ENCODE measurements around the gene RAET1L. TPM values are rescaled to one million over a fixed set of nuclear protein-coding genes. Genes with fewer than 3 reads are reported as not detected.
"Not testable (repeated sequence)": the region's sequence is repeated elsewhere in the genome, so short reads cannot be mapped to it uniquely, and the experiment has no call there.

RAET1L gene
- polyA plus RNA-seq (2013, experiment 1 of 2): not detected
- not detected for polyA plus RNA-seq (2013, experiment 2 of 2)

- Histone ChIP-seq H3K9ac (ENCODE audit: low read depth, low read length, poor library complexity) (no peak within 1 kb of the TSS), H3K27me3 (ENCODE audit: control insufficient read depth in 3 of 3, insufficient read depth in 3 of 3, low read depth in 1 of 3, low read length in 3 of 3) (peaks cover 0 to 49% (median 9%) of the 10 kb centered on the region in 3 experiments), H3K27ac (replicated peaks; ENCODE audit: low read length) (no peak within 1 kb of the TSS), H3K14ac (ENCODE audit: low read length) (no peak within 1 kb of the TSS), H2BK120ac (ENCODE audit: low read depth, low read length) (no peak within 1 kb of the TSS), H2BK15ac (ENCODE audit: low read length) (no peak within 1 kb of the TSS), H3K23ac (ENCODE audit: low read depth, low read length, poor library complexity) (peak within 1 kb of the TSS; percentile 52), H2AK5ac (ENCODE audit: low read depth, low read length) (peak within 1 kb of the TSS; percentile 37), H3K4me2 (ENCODE audit: insufficient read depth, low read length, poor library complexity, severe bottlenecking) (no peak within 1 kb of the TSS), H3K18ac (ENCODE audit: low read length) (peak within 1 kb of the TSS; percentile 64), H3K4ac (ENCODE audit: low read length) (no peak within 1 kb of the TSS), H3K4me1 (ENCODE audit: control insufficient read depth in 2 of 2, insufficient read depth in 1 of 2, low read depth in 1 of 2, low read length in 2 of 2) (no peaks in the 10 kb centered on the region), H4K8ac (ENCODE audit: low read depth, low read length) (no peak within 1 kb of the TSS), H3K9me3 (replicated peaks in 1 of 2; ENCODE audit: control insufficient read depth in 2 of 2, insufficient read depth in 1 of 2, low read depth in 1 of 2, low read length in 2 of 2) (no peaks in the 10 kb centered on the region), H4K91ac (ENCODE audit: low read depth, low read length, poor library complexity) (no peak within 1 kb of the TSS), H3K36me3 (replicated peaks in 1 of 2; ENCODE audit: control insufficient read depth in 2 of 2, insufficient read depth in 2 of 2, low read length in 2 of 2) (no peaks in the 10 kb centered on the region), H3K4me3 (ENCODE audit: low read length in 2 of 2) (no peak within 1 kb of the TSS), H2BK5ac (ENCODE audit: low read length) (peak within 1 kb of the TSS; percentile 22), H2BK12ac (ENCODE audit: low read length) (no peak within 1 kb of the TSS), H2AFZ (ENCODE audit: low read length) (no peak within 1 kb of the TSS), H3K79me1 (ENCODE audit: low read depth, low read length) (no peaks in the 10 kb centered on the region)
- no peak for DNase-seq (ENCODE audit: low spot score)
- no CpG with 5 or more reads among the region's 36 CpGs for WGBS, 2 donors (ENCODE audit: extremely low coverage in 2 of 2, insufficient read length in 2 of 2, insufficient replicate concordance in 1 of 2)
Observed at GRCh38 chr6:150025201-150025917, at the start of gene RAET1L. RAET1L (minus strand) TSS chr6:150025532; CDS start chr6:150025471, 61 bp downstream.

- Histone ChIP-seq H3K27ac (replicated peaks; ENCODE audit: low read length) (no peak overlapping the region), H4K91ac (ENCODE audit: low read depth, low read length, poor library complexity) (no peak overlapping the region), H2AFZ (ENCODE audit: low read length) (no peak overlapping the region), H3K79me1 (ENCODE audit: low read depth, low read length) (no peaks in the 10 kb centered on the region), H3K4me2 (ENCODE audit: insufficient read depth, low read length, poor library complexity, severe bottlenecking) (no peak overlapping the region), H3K18ac (ENCODE audit: low read length) (no peak overlapping the region), H2BK15ac (ENCODE audit: low read length) (no peak overlapping the region), H4K8ac (ENCODE audit: low read depth, low read length) (no peak overlapping the region), H3K4ac (ENCODE audit: low read length) (no peak overlapping the region), H3K36me3 (replicated peaks in 1 of 2; ENCODE audit: control insufficient read depth in 2 of 2, insufficient read depth in 2 of 2, low read length in 2 of 2) (no peaks in the 10 kb centered on the region), H2BK5ac (ENCODE audit: low read length) (no peak overlapping the region), H2BK120ac (ENCODE audit: low read depth, low read length) (no peak overlapping the region), H2BK12ac (ENCODE audit: low read length) (no peak overlapping the region), H3K9ac (ENCODE audit: low read depth, low read length, poor library complexity) (no peak overlapping the region), H3K9me3 (replicated peaks in 1 of 2; ENCODE audit: control insufficient read depth in 2 of 2, insufficient read depth in 1 of 2, low read depth in 1 of 2, low read length in 2 of 2) (no peaks in the 10 kb centered on the region), H3K4me3 (ENCODE audit: low read length in 2 of 2) (no peak overlapping the region), H3K14ac (ENCODE audit: low read length) (no peak overlapping the region), H3K23ac (ENCODE audit: low read depth, low read length, poor library complexity) (no peak overlapping the region), H2AK5ac (ENCODE audit: low read depth, low read length) (no peak overlapping the region), H3K4me1 (ENCODE audit: control insufficient read depth in 2 of 2, insufficient read depth in 1 of 2, low read depth in 1 of 2, low read length in 2 of 2) (peaks cover 4 to 22% of the 10 kb centered on the region in 2 donors), H3K27me3 (ENCODE audit: control insufficient read depth in 3 of 3, insufficient read depth in 3 of 3, low read depth in 1 of 3, low read length in 3 of 3) (no peaks in the 10 kb centered on the region)
- WGBS, 2 donors (ENCODE audit: extremely low coverage in 2 of 2, insufficient read length in 2 of 2, insufficient replicate concordance in 1 of 2): no CpG with 5 or more reads among the region's 2 CpGs
- no peak for DNase-seq (ENCODE audit: low spot score)
Observed at GRCh38 chr6:150075034-150075421, 49.7 kb upstream of the RAET1L start.

GRCh38 chr6:150074396-150075033 is 49.2 kb upstream of the RAET1L start:
- H2BK5ac ChIP-seq (ENCODE audit: low read length); H2AFZ ChIP-seq (ENCODE audit: low read length); H3K9ac ChIP-seq (ENCODE audit: low read depth, low read length, poor library complexity); DNase-seq (ENCODE audit: low spot score); H2BK120ac ChIP-seq (ENCODE audit: low read depth, low read length); H3K23ac ChIP-seq (ENCODE audit: low read depth, low read length, poor library complexity); H3K14ac ChIP-seq (ENCODE audit: low read length); H3K4me2 ChIP-seq (ENCODE audit: insufficient read depth, low read length, poor library complexity, severe bottlenecking); H3K36me3 ChIP-seq (replicated peaks in 1 of 2; ENCODE audit: control insufficient read depth in 2 of 2, insufficient read depth in 2 of 2, low read length in 2 of 2); H3K4me3 ChIP-seq (ENCODE audit: low read length in 2 of 2); H2BK12ac ChIP-seq (ENCODE audit: low read length); H4K8ac ChIP-seq (ENCODE audit: low read depth, low read length); H3K4ac ChIP-seq (ENCODE audit: low read length); H3K27ac ChIP-seq (replicated peaks; ENCODE audit: low read length); H3K9me3 ChIP-seq (replicated peaks in 1 of 2; ENCODE audit: control insufficient read depth in 2 of 2, insufficient read depth in 1 of 2, low read depth in 1 of 2, low read length in 2 of 2); H2BK15ac ChIP-seq (ENCODE audit: low read length); H3K27me3 ChIP-seq (ENCODE audit: control insufficient read depth in 3 of 3, insufficient read depth in 3 of 3, low read depth in 1 of 3, low read length in 3 of 3); H3K79me1 ChIP-seq (ENCODE audit: low read depth, low read length); H2AK5ac ChIP-seq (ENCODE audit: low read depth, low read length); H3K18ac ChIP-seq (ENCODE audit: low read length); H4K91ac ChIP-seq (ENCODE audit: low read depth, low read length, poor library complexity): not testable (repeated sequence)
- H3K4me1 ChIP-seq (ENCODE audit: control insufficient read depth in 2 of 2, insufficient read depth in 1 of 2, low read depth in 1 of 2, low read length in 2 of 2): peaks cover 6 to 27% of the 10 kb centered on the region in 2 donors
- WGBS, 2 donors (ENCODE audit: extremely low coverage in 2 of 2, insufficient read length in 2 of 2, insufficient replicate concordance in 1 of 2): no CpG with 5 or more reads among the region's 4 CpGs

- WGBS, 2 donors (ENCODE audit: extremely low coverage in 2 of 2, insufficient read length in 2 of 2, insufficient replicate concordance in 1 of 2): no CpG with 5 or more reads among the region's 8 CpGs
- Histone ChIP-seq H2BK15ac (ENCODE audit: low read length) (no peak overlapping the region), H3K23ac (ENCODE audit: low read depth, low read length, poor library complexity) (peak overlapping the region; percentile 45), H3K4me3 (ENCODE audit: low read length in 2 of 2) (peak overlapping the region in 1 of 2 donors; percentile 18), H3K27me3 (ENCODE audit: control insufficient read depth in 3 of 3, insufficient read depth in 3 of 3, low read depth in 1 of 3, low read length in 3 of 3) (peaks cover 0 to 3% (median 2%) of the 10 kb centered on the region in 3 experiments), H4K91ac (ENCODE audit: low read depth, low read length, poor library complexity) (no peak overlapping the region), H3K4ac (ENCODE audit: low read length) (no peak overlapping the region), H3K79me1 (ENCODE audit: low read depth, low read length) (peaks cover 2% of the 10 kb centered on the region), H3K9me3 (replicated peaks in 1 of 2; ENCODE audit: control insufficient read depth in 2 of 2, insufficient read depth in 1 of 2, low read depth in 1 of 2, low read length in 2 of 2) (no peaks in the 10 kb centered on the region), H2AK5ac (ENCODE audit: low read depth, low read length) (no peak overlapping the region), H2BK12ac (ENCODE audit: low read length) (no peak overlapping the region), H2BK5ac (ENCODE audit: low read length) (no peak overlapping the region), H3K18ac (ENCODE audit: low read length) (peak overlapping the region; percentile 8), H3K36me3 (replicated peaks in 1 of 2; ENCODE audit: control insufficient read depth in 2 of 2, insufficient read depth in 2 of 2, low read length in 2 of 2) (no peaks in the 10 kb centered on the region), H2AFZ (ENCODE audit: low read length) (no peak overlapping the region), H3K4me1 (ENCODE audit: control insufficient read depth in 2 of 2, insufficient read depth in 1 of 2, low read depth in 1 of 2, low read length in 2 of 2) (peaks cover 9 to 33% of the 10 kb centered on the region in 2 donors), H3K4me2 (ENCODE audit: insufficient read depth, low read length, poor library complexity, severe bottlenecking) (no peak overlapping the region), H2BK120ac (ENCODE audit: low read depth, low read length) (no peak overlapping the region), H3K27ac (replicated peaks; ENCODE audit: low read length) (no peak overlapping the region), H3K14ac (ENCODE audit: low read length) (no peak overlapping the region), H3K9ac (ENCODE audit: low read depth, low read length, poor library complexity) (no peak overlapping the region), H4K8ac (ENCODE audit: low read depth, low read length) (no peak overlapping the region)
- no peak for DNase-seq (ENCODE audit: low spot score)
Observed at GRCh38 chr6:150072201-150072600, 46.9 kb upstream of the RAET1L start.
